ENCODE measurements around the gene IRGQ.
"Not testable (repeated sequence)": the region's sequence is repeated elsewhere in the genome, so short reads cannot be mapped to it uniquely, and the experiment has no call there.

Gene IRGQ

GRCh38 chr19:43595999-43596841 lies at the start of gene IRGQ, which contains the start of gene ZNF576:
Gene IRGQ, minus strand, starts transcription at chr19:43596134. Its CDS starts 796 bp downstream, at chr19:43595338.
Gene ZNF576, plus strand, starts transcription at chr19:43596595. Its CDS starts 514 bp downstream, at chr19:43597109.
- peak; percentile 100 for DNase-seq

DNA sequence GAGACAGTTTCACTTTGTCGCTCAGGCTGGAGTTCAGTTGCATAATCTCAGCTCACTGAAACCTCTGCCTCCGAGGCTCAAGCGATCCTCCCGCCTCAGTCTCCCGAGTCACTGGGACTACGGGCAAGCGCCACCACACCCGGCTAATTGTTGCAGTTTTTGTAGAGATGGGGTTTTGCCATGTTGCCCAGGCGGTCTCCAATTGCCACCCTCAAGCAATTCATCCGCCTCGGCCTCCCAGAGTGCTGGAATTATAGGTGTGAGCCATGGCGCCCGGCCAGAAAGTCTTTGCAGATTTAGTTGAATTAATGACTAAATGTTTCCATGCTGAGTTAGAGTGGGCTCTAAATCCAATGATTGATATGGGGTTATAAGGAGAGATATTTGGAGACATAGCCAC lies 48.2 kb upstream of the IRGQ start:
- no peak for DNase-seq

DNA sequence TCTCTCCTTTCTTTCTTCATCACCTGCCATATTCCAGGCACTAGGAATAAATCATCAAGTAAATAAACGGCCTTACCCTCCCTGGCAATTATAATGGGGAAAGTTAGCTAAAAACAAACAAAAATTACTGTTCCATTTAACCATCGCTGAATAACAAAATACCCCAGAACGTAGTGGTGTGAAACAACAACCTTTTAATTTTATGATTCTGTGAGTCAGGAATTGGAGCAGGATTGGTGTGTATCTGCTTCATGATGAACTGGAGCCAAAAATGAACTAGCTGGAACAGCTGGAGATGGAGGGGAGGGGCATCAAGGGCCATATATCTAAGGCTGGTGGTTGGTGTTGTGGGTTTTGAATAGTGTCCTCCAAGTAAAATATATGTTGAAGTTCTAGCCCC lies 47.4 kb upstream of the IRGQ start:
- DNase-seq = no peak

DNA sequence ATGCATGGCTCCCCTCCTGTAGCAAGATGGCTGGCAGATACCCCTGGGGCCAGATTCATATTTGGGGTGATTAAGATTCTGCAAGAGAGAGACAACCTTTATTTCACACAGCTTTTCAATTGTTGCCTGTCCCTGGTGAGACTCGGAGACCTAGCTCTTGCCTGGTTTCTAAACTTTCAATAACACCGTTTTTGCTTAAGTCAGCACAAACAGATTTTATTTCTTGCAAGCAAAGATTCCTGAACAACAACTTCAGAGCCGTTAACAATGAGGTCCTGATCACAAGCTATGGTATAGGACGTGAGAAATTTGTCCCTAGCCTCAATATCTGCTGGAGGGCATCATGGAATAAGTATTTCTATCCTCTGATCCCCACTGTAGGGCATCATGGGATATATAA lies 46.6 kb upstream of the IRGQ start:
- no peak for DNase-seq

GRCh38 chr19:43641333-43641732 lies 45.4 kb upstream of the IRGQ start:
- no peak for DNase-seq

- DNase-seq = no peak
Measured at GRCh38 chr19:43640424-43640757, 44.5 kb upstream of the IRGQ start.

DNA sequence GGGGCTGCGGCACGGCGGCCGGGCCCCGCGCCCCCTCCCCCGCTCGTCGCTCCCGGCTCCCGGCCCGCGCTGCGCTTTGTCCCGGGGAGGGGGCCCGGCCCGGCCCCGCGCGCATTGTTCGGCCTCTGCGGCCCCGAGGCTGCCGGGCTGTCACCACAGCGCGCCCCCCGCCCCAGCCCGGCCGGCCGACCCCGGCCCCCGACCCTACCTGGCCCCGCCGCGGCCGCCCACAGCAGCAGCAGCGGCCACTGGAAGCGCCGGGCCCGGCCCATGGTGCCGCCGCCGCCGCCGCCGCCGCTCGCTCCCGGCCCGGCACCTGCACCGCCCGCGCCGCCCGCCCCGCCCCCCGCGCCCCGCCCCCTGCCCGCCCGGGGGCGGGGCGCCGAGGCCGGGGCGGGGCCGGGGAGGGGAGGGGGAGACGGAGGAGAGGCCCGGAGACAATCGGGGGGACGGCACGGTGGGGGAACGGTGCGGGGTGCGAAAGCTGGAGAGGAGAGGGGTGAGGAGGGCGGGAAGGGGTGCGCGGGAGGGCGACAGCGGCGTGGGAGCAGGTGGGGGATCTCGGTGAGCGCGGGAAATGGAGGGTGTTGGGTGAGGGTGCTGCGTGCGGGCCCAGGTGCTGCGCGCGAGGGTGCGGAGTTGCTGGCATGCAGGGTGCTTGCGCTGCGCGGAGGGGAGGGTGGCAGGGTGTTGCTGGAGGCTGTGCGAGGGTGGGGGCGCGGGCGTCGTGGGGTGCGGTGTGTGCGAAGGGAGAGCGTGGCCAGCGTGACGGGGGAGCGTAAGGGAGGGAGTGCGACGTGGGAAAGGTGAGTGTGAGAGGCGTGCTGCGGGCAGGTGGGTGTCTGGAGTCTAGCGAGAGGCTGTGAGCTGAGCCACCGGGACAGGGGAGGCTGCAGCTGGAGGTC lies 43.8 kb upstream of the IRGQ start, which contains the start of gene CADM4:
Gene CADM4, minus strand, starts transcription at position 332 of the 905 bp plus-strand sequence. Its CDS starts 60 bp downstream, at position 272.
- peak; percentile 39 to 43 for DNase-seq

DNA sequence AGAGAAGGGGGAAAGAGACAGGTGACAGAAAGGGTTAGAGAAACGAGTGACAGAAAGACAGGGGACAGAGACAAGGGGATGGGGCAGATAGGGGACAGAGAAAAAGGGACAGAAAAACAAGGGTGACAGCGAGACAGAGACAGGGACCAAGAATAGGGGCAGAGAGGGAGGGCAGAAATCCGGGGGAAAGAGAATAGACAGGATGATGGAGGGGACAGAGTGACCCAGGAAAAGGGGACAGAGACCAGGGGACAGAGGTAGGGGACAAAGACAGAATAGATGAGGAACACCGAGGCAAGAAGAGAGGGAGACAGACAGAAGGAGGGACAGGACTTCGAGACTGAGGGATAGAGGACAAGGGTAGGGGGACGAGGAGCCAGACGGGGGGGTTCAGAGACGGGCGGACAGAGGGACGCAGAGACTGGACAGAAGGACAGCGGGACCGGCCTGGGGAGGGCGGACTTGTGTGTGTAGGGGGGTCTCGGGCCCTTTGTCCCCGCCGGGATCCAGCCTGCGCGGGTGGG lies 43.1 kb upstream of the IRGQ start:
- no peak for DNase-seq

- no peak for DNase-seq
Measured at GRCh38 chr19:43638214-43638994, 42.5 kb upstream of the IRGQ start.

- DNase-seq = no peak
Measured at GRCh38 chr19:43636121-43636683, 40.3 kb upstream of the IRGQ start.

DNA sequence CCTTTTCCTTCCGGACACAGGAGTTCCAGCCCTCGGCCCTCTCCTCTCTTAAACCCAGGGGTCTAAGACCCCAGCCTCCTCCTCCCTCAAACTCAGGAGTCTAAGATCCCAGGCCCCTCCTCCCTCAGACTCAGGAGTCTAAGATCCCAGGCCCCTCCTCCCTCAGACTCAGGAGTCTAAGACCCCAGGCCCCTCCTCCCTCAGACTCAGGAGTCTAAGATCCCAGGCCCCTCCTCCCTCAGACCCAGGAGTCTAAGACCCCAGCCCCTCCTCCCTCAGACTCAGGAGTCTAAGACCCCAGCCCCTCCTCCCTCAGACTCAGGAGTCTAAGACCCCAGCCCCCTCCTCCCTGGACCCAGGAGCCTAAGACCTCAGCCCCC lies 39.6 kb upstream of the IRGQ start:
- not testable (repeated sequence) for DNase-seq

DNA sequence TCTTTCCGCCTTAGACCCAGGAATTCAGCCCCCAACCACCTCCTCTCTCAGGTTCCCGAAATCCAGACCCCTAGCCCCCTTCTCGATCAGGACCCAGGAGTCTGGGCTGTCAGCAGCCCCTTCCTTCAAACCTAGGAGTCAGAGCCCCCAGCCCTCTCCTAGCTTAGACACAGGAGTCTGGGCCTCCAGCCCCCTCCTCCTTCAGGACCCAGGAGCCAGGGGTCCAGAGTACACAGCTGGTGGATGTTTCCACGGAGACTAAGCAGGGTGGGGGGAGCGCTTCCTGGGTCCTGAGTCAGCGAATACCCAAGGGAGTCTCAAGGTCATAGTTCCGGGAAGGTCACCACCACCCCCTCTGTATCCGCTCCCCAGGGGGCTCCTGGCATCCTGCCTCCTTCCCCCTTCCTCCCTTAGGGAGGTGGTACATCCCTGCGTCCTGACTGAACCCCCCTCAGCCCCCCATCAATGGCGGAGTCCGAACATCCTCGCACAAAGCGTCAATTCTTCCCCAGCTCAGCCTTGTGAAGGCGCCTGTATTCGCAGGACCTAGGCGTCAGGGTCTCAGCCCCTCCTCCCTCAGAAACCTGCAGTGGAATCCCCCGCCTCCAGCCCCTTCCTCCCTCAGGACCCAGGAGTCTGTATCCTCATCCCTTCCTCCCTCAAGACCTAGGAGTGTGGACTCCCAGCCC lies 39.1 kb upstream of the IRGQ start:
- DNase-seq = no peak

DNA sequence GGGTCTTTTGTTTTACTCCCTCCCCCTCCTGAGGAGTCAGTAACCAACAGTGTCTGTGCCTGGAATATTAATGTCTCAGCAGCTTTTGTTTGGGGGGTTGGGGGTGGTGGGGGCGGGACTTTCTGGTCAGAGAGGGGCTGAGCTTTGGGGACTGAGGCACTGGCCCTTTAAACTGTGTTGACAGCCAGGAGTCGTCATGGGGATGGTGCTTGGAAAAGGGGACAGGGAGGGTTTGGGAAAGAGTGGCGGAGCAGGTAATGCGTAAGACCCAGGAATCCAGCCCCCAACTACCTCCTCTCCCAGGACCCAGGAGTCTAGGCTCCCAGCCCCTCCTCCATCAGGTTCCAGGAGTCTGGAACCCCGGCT lies 38.6 kb upstream of the IRGQ start:
- no peak for DNase-seq

- no peak for DNase-seq
Measured at GRCh38 chr19:43634068-43634467, 38.1 kb upstream of the IRGQ start.

- DNase-seq = no peak
Measured at GRCh38 chr19:43633520-43633919, 37.6 kb upstream of the IRGQ start.

DNA sequence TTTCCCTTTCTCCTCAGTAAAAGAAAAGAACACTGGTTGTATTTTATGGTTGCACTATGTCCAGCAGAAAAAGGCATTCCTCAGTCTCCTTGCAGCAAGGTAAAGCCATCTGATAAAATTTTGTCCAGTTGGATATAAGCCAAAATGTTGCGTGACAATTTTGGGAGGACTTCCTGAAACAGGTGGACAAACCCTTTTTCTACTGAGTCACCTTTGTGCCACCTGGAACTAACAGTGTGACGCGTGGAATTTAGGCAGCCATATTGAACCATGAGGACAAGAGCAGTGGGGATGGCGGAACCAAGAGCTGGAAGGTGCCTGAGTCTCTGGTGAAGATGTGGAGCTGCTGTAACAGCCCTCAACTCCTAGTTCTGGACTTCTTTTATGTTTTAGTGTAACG lies 35.6 kb upstream of the IRGQ start:
- DNase-seq = no peak

- no peak for DNase-seq
Measured at GRCh38 chr19:43628646-43629326, 32.9 kb upstream of the IRGQ start.

- no peak for DNase-seq
Measured at GRCh38 chr19:43626838-43627237, 30.9 kb upstream of the IRGQ start.

DNA sequence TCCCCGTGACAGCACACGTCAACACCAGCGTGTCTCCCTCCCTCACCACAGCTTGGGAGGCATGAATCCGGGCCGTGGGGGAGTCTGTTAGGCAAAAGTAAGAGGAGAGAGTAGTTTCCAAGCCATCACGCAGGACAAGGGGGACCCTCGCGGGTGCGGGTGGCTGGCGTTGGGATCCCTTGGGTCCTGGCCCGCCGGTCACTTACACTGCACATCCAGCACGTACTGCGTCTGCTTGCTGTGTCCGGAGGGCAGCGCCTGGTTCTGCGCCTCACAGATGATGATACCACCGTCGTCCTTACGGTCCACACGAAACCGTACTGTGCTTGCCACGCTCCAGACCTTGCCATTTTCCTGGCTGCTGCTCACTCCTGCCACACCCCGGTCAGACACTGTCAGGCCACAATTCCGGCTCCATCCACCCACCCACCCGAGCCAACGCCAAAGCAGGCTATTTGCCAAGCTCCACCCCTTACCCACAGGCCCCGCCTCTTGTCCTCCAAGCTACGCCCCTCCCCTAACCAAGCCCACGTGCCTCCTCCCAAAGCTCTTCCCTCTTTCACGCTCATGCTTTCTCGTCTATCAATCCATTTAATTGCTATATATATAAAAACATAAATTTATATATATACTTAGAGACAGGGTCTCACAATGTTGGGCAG lies 30.1 kb upstream of the IRGQ start:
- DNase-seq = peak; percentile 28 to 39

- DNase-seq = peak; percentile 90 to 93
Measured at GRCh38 chr19:43624933-43625332, 29.0 kb upstream of the IRGQ start.
